IMR-90 (cell line): ENCODE results near the gene CDC26. TPM values are rescaled to one million over a fixed set of nuclear protein-coding genes. Genes with fewer than 3 reads are reported as not detected.

ENCODE experiments used
- ATAC-seq: fragments of 200-7000 bp; cut with Tn5 transposase; 2 replicates; pipeline ENCODE4 v1.9.1; 2020; ENCODE audit warnings: low read depth, mild to moderate bottlenecking, moderate library complexity
- BruUV-seq: library from RNA; stranded (reverse); fragments of 400-500 nt; replicated peaks from 2 replicates; lab custom pipeline; 2021; lab: Mats Ljungman, UMichigan
- CTCF ChIA-PET: fragments of 300-600 bp; formaldehyde crosslinking; extraction: SDS; loops from one replicate; lab custom pipeline; 2021; ENCODE audit warnings: antibody characterized with exemption; lab: Yijun Ruan, JAX
- POLR2A ChIA-PET: fragments of 300-600 bp; sonication (Branson Sonifier 250); formaldehyde crosslinking; loops from one replicate; lab custom pipeline; 2022; ENCODE audit warnings: antibody characterized with exemption; ENCODE audit not compliant: unreplicated experiment; lab: Charles Lee
- DNase-seq: peaks from one replicate; pipeline ENCODE4 v3.0.0; 2013
- H2AFZ ChIP-seq: replicated peaks from 2 replicates; pipeline ENCODE3; 2013; ENCODE audit warnings: low read length, mild to moderate bottlenecking; ENCODE audit not compliant: poor library complexity
- H2AK5ac ChIP-seq: 2 replicates; pipeline ENCODE4 v1.6.1; 2013; ENCODE audit warnings: low read depth, low read length, inconsistent platforms
- H2AK9ac ChIP-seq: replicated peaks from 2 replicates; pipeline ENCODE3; 2013; ENCODE audit warnings: mild to moderate bottlenecking, low read depth, low read length, moderate library complexity; ENCODE audit not compliant: poor library complexity
- H2BK120ac ChIP-seq: 2 replicates; pipeline ENCODE4 v1.6.1; 2013; ENCODE audit warnings: low read depth, low read length, inconsistent platforms
- H2BK15ac ChIP-seq: 3 replicates; pipeline ENCODE4 v1.6.1; 2013; ENCODE audit warnings: low read depth, low read length, inconsistent platforms
- H2BK20ac ChIP-seq: 2 replicates; pipeline ENCODE4 v1.6.1; 2013; ENCODE audit warnings: low read depth, mild to moderate bottlenecking, inconsistent platforms, low read length, moderate library complexity
- H2BK5ac ChIP-seq: 2 replicates; pipeline ENCODE4 v1.6.1; 2013; ENCODE audit warnings: mild to moderate bottlenecking, low read depth, low read length, inconsistent platforms; ENCODE audit not compliant: poor library complexity, severe bottlenecking
- H3K14ac ChIP-seq: replicated peaks from 2 replicates; pipeline ENCODE4 v1.6.1; 2013; ENCODE audit warnings: low read depth, low read length, inconsistent platforms
- H3K18ac ChIP-seq: 2 replicates; pipeline ENCODE4 v1.6.1; 2013; ENCODE audit warnings: low read depth, low read length, control low read depth
- H3K23ac ChIP-seq: 2 replicates; pipeline ENCODE4 v1.6.1; 2013; ENCODE audit warnings: low read depth, low read length, inconsistent platforms
- H3K27ac ChIP-seq: 2 replicates; pipeline ENCODE4 v1.5.1; 2013; ENCODE audit warnings: mild to moderate bottlenecking, control low read depth, low read length; ENCODE audit not compliant: insufficient read depth
- H3K27me3 ChIP-seq: 2 replicates; pipeline ENCODE4 v1.6.1; 2013; ENCODE audit warnings: low read length; ENCODE audit not compliant: control insufficient read depth, insufficient read depth
- H3K36me3 ChIP-seq: 2 replicates; pipeline ENCODE4 v1.6.1; 2013; ENCODE audit warnings: low read length, mixed read lengths; ENCODE audit not compliant: control insufficient read depth, insufficient read depth
- H3K4ac ChIP-seq: 2 replicates; pipeline ENCODE4 v1.6.1; 2013; ENCODE audit warnings: low read depth, low read length, inconsistent platforms
- H3K4me1 ChIP-seq: 2 replicates; pipeline ENCODE4 v1.6.1; 2013; ENCODE audit warnings: low read length, mixed read lengths; ENCODE audit not compliant: control insufficient read depth, insufficient read depth
- H3K4me2 ChIP-seq: 2 replicates; pipeline ENCODE4 v1.6.1; 2013; ENCODE audit warnings: low read depth, mild to moderate bottlenecking, control low read depth, low read length, moderate library complexity
- H3K4me3 ChIP-seq: 2 replicates; pipeline ENCODE4 v1.5.1; 2013; ENCODE audit warnings: low read depth, mild to moderate bottlenecking, control low read depth, low read length, moderate library complexity; ENCODE audit not compliant: insufficient read depth
- H3K56ac ChIP-seq: 2 replicates; pipeline ENCODE4 v1.6.1; 2013; ENCODE audit warnings: low read length, inconsistent platforms; ENCODE audit not compliant: insufficient read depth; ENCODE audit errors: extremely low read depth
- H3K79me1 ChIP-seq, 2 experiments: 2 replicates each; pipeline ENCODE4 v1.6.1; 2013; ENCODE audit warnings: low read length in 2 of 2, inconsistent platforms in 1 of 2, low read depth in 1 of 2
- H3K9ac ChIP-seq: 2 replicates; pipeline ENCODE4 v1.6.1; 2013; ENCODE audit warnings: low read depth, low read length, control low read depth
- H3K9me1 ChIP-seq: 2 replicates; pipeline ENCODE4 v1.6.1; 2013; ENCODE audit warnings: low read length, inconsistent platforms; ENCODE audit not compliant: insufficient read depth
- H3K9me3 ChIP-seq: 2 replicates; pipeline ENCODE4 v1.6.1; 2013; ENCODE audit warnings: low read length; ENCODE audit not compliant: control insufficient read depth, insufficient read depth
- H4K20me1 ChIP-seq: 2 replicates; pipeline ENCODE4 v1.6.1; 2013; ENCODE audit warnings: low read length, inconsistent platforms; ENCODE audit not compliant: insufficient read depth
- H4K5ac ChIP-seq: 2 replicates; pipeline ENCODE4 v1.6.1; 2013; ENCODE audit warnings: mild to moderate bottlenecking, low read depth, low read length, control low read depth
- H4K8ac ChIP-seq, 2 experiments: 2 replicates each; pipeline ENCODE4 v1.6.1; 2013; ENCODE audit warnings: low read depth in 2 of 2, low read length in 2 of 2, control low read depth in 1 of 2, inconsistent platforms in 1 of 2
- H4K91ac ChIP-seq: 2 replicates; pipeline ENCODE4 v1.6.1; 2013; ENCODE audit warnings: low read depth, low read length, inconsistent platforms; ENCODE audit not compliant: insufficient read depth
- BHLHE40 ChIP-seq: fragments of 150-350 bp; IDR thresholded peaks from 2 replicates; pipeline ENCODE4 v1.6.1; 2016; ENCODE audit warnings: mild to moderate bottlenecking, low read depth, low read length
- CEBPB ChIP-seq: IDR thresholded peaks from 2 replicates; pipeline ENCODE4 v1.6.1; 2012; ENCODE audit warnings: low read depth, low read length, improper control_type of control experiment
- CHD1 ChIP-seq: IDR thresholded peaks from 2 replicates; pipeline ENCODE4 v1.6.1; 2012; ENCODE audit warnings: low read depth, low read length, improper control_type of control experiment
- CTCF ChIP-seq: conservative IDR thresholded peaks from 2 replicates; pipeline ENCODE4 v1.5.1; 2012; ENCODE audit warnings: mild to moderate bottlenecking, low read depth, low read length, improper control_type of control experiment
- ELK1 ChIP-seq: fragments of 150-350 bp; IDR thresholded peaks from 2 replicates; pipeline ENCODE4 v1.6.1; 2016; ENCODE audit warnings: low read depth, mild to moderate bottlenecking, low read length, moderate library complexity, borderline replicate concordance
- FOS ChIP-seq: fragments of 150-350 bp; IDR thresholded peaks from 2 replicates; pipeline ENCODE4 v1.6.1; 2016; ENCODE audit warnings: low read depth, low read length
- MAFK ChIP-seq: IDR thresholded peaks from 2 replicates; pipeline ENCODE4 v1.6.1; 2012; ENCODE audit warnings: low read depth, low read length, improper control_type of control experiment
- MAZ ChIP-seq: IDR thresholded peaks from 2 replicates; pipeline ENCODE4 v1.6.1; 2012; ENCODE audit warnings: low read depth, mild to moderate bottlenecking, low read length, improper control_type of control experiment, moderate library complexity, borderline replicate concordance
- MXI1 ChIP-seq: IDR thresholded peaks from 2 replicates; pipeline ENCODE4 v1.6.1; 2012; ENCODE audit warnings: low read depth, mild to moderate bottlenecking, low read length, moderate library complexity, borderline replicate concordance
- POLR2A ChIP-seq: IDR thresholded peaks from 2 replicates; pipeline ENCODE4 v1.6.1; 2012; ENCODE audit warnings: mild to moderate bottlenecking, low read depth, low read length
- RAD21 ChIP-seq: IDR thresholded peaks from 2 replicates; pipeline ENCODE4 v1.6.1; 2012; ENCODE audit warnings: low read length, improper control_type of control experiment
- RCOR1 ChIP-seq: IDR thresholded peaks from 2 replicates; pipeline ENCODE4 v1.6.1; 2012; ENCODE audit warnings: mild to moderate bottlenecking, low read length, improper control_type of control experiment; ENCODE audit not compliant: insufficient replicate concordance
- RFX5 ChIP-seq: IDR thresholded peaks from 2 replicates; pipeline ENCODE4 v1.8.0; 2012; ENCODE audit warnings: low read depth, mild to moderate bottlenecking, low read length, moderate library complexity
- SMC3 ChIP-seq: fragments of 150-350 bp; IDR thresholded peaks from 2 replicates; pipeline ENCODE4 v1.6.1; 2016; ENCODE audit warnings: low read depth, mild to moderate bottlenecking, antibody characterized with exemption, low read length, moderate library complexity
- USF2 ChIP-seq: fragments of 150-350 bp; IDR thresholded peaks from 2 replicates; pipeline ENCODE4 v1.6.1; 2017; ENCODE audit warnings: mild to moderate bottlenecking, antibody characterized with exemption, low read length, low read depth
- WGBS, 2 experiments: methylation state at CpG; one replicate each; pipeline versions ENCODE4 v1.1.5 to v1.1.7; 2013; ENCODE audit warnings: missing lambda C conversion rate in 2 of 2; ENCODE audit not compliant: insufficient read length in 1 of 2; ENCODE audit errors: extremely low coverage in 2 of 2; 5-methylcytosine and 5-hydroxymethylcytosine counted together
- dilution Hi-C: fragments of 300-500 bp; cut with HindIII; formaldehyde crosslinking; loops from one replicate; pipeline ENCODE4 v1.14.3; 2018; ENCODE audit warnings: low sequenced_read_pairs; ENCODE audit not compliant: unreplicated experiment
- in situ Hi-C: fragments of 300-500 bp; cut with MboI; formaldehyde crosslinking; loops from 3 replicates; pipeline ENCODE4 v1.14.3; 2019; ENCODE audit warnings: low sequenced_read_pairs, inconsistent platforms, mixed read lengths
- intact Hi-C: fragments of 100-400 bp; cut with micrococcal nuclease; formaldehyde crosslinking; loops from 2 replicates; pipeline ENCODE4 v1.10.0; 2022
- polyA plus RNA-seq, 3 experiments: library from polyadenylated mRNA; depleted of rRNA; stranded (reverse); fragments of >200 nt; gene quantifications; 2 replicates each; pipeline ENCODE4 v1.2.3, GENCODE V29; 2012; ENCODE audit warnings: low replicate concordance in 1 of 3
- total RNA-seq: library from RNA; depleted of rRNA; stranded (reverse); fragments of >200 nt; gene quantifications from 2 replicates; pipeline ENCODE4 v1.2.3, GENCODE V29; 2012

The CDC26 gene
- total and polyA plus RNA-seq, 2 of the 4 experiments (the other 2 are of a cell fraction) = 16.5 to 32.7 TPM

GRCh38 chr9:113219186-113219936, 56.0 kb downstream of the CDC26 start:
- Histone ChIP-seq H3K79me1 (peaks cover 36 to 62% of the 10 kb centered on the region in 2 experiments), H2AK9ac (no peak overlapping the region), H2BK5ac (no peak overlapping the region), H2BK20ac (no peak overlapping the region), H4K91ac (no peak overlapping the region), H3K4me2 (peak overlapping the region; percentile 98; the same call in 1 of the 2 replicates), H3K4me1 (peaks cover 5% of the 10 kb centered on the region; the same call in 1 of the 2 replicates), H2BK120ac (no peak overlapping the region), H3K36me3 (peaks cover 2% of the 10 kb centered on the region; the same call in 1 of the 2 replicates), H3K56ac (no peak overlapping the region), H3K14ac (no peak overlapping the region), H3K9me3 (no peaks in the 10 kb centered on the region), H3K27me3 (no peaks in the 10 kb centered on the region), H3K9me1 (no peaks in the 10 kb centered on the region), H4K5ac (no peak overlapping the region), H3K18ac (no peak overlapping the region), H2BK15ac (no peak overlapping the region), H3K9ac (no peak overlapping the region), H4K20me1 (peaks cover 7% of the 10 kb centered on the region), H3K23ac (no peak overlapping the region), H2AFZ (no peak overlapping the region), H3K4ac (no peak overlapping the region), H3K4me3 (no peak overlapping the region), H4K8ac (no peak overlapping the region), H2AK5ac (no peak overlapping the region), H3K27ac (no peak overlapping the region)
- DNase-seq (no peak), ATAC-seq (no peak)
- ChIA-PET POLR2A (interaction anchor here (0.6 kb wide), 1 partner anchor 1208 kb away, joined by 3 read pairs; no protein-coding TSS in a partner anchor), CTCF (no interaction called here)
- BruUV-seq = no TSS peak
- dilution Hi-C loops = no loop called here
- WGBS, 2 experiments = 90% methylated on average over 2 of the region's 3 CpGs; no CpG with 5 or more reads in 1 of the 2 experiments
- intact Hi-C loops = no loop called here
- in situ Hi-C loops = no loop called here
- TF ChIP-seq SMC3 (no peak), USF2 (no peak), POLR2A (no peak), MAFK (no peak), RFX5 (no peak), CHD1 (no peak), ELK1 (no peak), CEBPB (no peak), MXI1 (no peak), MAZ (no peak), CTCF (no peak), RCOR1 (no peak), BHLHE40 (no peak), FOS (no peak), RAD21 (no peak)
